Hematopoietic multipotent progenitor cell (in vitro differentiated cells): Measurements from ENCODE around the gene AMOTL1. TPM values are rescaled to one million over a fixed set of nuclear protein-coding genes. Genes with fewer than 3 reads are reported as not detected.

Source experiments
- DNase-seq, 3 donors: peaks; one replicate each; pipeline ENCODE4 v3.0.0-alpha.2; 2011 to 2015; ENCODE audit warnings: low read depth in 2 of 3, low spot score in 2 of 3
- total RNA-seq: library from RNA; depleted of rRNA; stranded (reverse); fragments of >200 nt; gene quantifications from one replicate; pipeline ENCODE4 v1.2.3, GENCODE V29; 2012

The AMOTL1 gene
- 14.3 TPM for total RNA-seq

DNA sequence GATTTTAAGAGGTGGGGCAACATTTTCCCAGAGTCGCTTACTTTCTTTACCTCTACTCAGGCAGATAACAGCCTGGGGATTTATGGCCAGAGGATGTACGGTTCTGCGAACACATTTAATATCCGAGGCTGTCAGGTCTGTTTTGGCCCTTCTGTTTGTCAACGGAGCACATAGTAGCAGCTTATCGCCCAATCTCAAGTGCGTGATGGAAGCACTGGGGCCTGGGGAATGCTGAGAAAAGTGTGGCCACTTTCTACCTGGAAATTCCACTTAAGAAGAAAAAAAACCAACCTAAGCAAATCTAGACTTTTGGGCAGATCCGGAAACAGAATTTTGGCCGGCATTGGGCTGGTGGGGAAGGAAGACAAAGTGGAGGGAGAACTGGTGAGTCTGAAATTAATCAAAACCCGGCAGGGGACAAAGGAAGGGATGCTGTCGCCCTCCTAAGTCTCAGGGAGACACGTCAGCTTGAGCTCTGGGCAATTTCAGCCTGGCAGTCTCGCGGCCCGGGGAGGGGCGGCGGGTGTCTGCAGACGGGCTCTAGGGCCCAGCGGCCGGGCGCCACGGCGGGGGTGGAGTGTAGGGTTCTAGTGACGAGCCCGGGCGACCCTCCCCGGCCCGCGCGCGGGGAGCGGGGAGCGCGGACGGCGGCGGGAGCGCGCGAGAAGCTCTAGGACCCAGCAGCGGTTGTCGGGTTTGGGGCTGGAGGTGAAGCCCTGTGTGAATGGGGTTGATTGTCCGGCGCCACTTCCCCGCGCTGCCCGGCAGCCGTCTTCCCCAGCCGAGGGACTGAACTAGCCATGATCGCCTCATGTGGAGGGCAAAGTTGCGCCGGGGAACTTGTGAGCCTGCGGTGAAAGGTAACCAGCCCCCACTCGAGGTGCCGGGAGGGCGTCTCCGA, at the start of gene AMOTL1:
AMOTL1 (plus strand) TSS at position 656 of the 901 bp plus-strand sequence; CDS start at position 812, 156 bp downstream.
- DNase-seq = peak in 2 of 3 donors; percentile 91 to 94

GRCh38 chr11:94719876-94720275, 48.3 kb upstream of the AMOTL1 start:
- DNase-seq = no peak

GRCh38 chr11:94721565-94722292, 46.4 kb upstream of the AMOTL1 start:
- no peak for DNase-seq

DNA sequence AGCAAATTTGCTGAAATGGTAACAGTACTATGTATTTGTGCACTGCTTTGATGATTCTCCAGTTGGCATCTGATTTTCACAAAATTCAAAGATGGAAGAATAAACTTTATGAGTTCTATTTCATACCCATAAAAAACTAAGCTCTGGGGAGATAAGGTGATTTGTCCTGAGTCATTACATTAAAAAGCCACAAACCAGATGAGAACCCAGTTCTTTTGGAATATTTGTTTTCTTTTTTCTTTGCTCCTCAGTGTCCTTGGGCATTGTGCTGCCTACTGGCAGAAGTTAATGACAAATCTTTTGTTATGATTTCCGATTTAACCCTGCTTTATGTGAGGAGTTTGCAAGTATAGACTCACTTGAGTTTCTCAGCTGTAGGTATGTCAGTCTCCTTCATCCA, 45.4 kb upstream of the AMOTL1 start:
- DNase-seq = no peak

DNA sequence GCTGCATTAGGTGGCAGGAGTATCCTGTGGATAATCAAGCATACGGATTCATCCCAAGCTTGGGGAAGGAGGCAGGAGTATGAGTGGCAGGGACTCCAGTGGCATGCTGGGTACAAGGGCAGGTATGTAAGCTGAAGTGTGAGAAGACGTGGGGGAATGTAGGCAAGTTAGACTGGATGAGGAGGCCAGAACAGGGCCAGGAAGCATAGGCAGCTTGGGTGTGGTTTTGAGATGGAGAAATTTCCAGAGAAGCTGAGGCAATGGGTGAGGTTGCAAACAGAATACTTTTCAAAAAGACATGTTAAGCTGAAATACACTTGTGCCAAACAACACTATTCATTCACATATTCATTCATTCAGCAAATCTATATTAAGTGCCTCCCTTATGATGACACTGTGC, 43.1 kb upstream of the AMOTL1 start:
- no peak for DNase-seq

DNA sequence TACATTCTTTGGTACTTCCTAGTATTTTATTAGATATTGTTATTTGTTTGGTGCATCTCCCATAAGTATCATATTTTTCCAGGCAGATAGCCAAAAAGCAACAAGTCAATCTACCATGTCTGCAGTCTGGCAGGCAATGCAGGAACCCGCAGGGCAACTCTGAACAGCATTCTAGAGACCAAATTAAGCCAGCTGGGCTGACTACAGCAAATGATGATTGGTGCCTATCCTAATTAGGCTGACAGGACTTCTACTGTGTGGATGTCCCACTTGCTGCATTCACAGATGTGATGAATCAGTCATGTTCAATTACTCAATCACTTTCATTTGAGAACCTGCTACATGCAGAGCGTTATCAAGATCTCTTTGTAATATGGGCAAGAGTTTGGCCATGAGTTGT, 40.3 kb upstream of the AMOTL1 start:
- DNase-seq = no peak

DNA sequence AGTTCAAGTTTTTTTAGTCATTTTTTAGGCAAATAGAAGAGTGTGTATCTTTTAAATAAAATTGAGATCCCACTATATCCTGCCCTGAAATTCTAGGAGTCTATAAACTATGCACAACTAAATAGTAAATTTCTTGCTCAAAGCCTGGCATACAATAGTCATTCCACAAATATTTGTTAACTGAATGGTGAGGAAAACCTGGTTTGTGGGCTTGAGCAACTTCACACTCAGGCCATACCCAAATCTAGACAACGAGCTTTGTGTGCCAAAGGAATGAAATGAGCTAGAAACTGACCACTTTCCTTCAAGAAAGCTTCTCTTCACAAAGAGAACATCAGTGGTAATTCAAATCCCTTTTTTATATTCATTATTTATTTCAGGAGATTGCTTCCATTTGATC, 39.6 kb upstream of the AMOTL1 start:
- no peak for DNase-seq

DNA sequence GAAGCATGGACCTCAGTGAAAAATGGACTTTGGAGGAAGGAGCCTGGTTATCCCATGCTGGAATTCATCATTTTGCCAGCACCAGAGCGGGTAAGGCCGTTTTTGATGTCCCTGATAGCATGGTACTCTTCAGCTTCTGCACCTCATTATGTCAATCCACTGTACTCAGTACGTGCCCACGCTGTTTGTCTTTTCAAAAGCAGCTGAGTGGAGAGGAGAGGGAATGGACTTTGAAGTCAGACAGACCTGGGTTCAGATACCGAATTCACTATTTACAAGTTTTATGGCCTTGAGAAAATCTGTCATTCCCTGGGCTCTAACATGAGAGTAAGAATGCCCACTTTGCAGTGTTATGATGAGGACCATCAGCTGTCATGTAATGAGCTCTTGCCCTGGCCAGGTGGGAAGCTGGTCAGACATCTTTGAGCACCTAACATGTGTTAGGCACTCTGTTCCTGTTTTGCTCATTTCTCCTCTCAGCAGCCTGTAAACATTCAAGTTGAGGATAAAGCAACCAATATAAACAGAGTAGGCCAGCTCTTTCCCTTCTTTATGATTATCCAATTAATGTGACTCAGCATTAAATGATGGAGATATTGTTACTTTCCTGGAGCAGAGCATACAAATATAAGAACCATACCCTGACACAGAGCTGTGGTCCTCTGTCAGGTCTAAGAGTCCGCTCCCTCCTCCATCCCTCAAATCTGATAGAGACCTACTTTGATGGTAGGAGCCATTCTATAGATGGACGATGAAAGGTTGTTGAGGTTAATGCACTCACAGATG, 39.0 kb upstream of the AMOTL1 start:
- DNase-seq = no peak

GRCh38 chr11:94730153-94730552, 38.0 kb upstream of the AMOTL1 start:
- DNase-seq = no peak

DNA sequence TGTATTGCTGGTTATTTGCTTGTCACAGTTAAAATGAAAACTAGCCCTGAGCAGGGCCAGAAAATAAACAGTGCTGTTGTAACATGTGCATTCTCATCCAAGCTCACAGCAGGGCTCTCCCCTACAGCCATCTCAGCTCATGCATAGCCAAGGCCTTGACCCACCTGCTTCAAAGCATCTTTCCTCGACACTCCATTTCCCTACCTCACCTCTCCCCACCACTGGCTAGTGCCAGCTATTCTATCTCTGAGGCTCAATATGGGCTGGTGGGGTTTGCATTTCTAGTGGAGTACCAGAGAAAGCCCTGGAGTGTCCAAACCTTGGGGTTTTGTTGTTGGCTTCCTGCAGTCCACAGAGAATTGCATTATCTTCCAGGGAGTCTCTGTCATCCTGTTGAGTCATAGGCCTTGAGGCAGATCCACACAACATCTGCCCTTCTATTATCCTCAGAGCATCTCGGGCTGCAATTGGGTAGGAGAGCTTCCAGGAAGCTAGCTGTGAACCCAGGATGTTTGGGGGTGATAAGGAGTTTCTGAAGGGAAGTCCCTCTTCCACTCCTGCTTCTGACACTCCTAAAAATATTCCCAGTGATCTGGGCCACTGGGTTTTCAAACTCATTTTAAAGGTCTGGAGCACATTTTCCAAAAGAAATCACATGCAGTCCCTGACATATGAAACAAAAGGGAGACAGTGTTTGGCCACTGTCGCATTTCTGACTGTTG, 36.1 kb upstream of the AMOTL1 start:
- DNase-seq = no peak

DNA sequence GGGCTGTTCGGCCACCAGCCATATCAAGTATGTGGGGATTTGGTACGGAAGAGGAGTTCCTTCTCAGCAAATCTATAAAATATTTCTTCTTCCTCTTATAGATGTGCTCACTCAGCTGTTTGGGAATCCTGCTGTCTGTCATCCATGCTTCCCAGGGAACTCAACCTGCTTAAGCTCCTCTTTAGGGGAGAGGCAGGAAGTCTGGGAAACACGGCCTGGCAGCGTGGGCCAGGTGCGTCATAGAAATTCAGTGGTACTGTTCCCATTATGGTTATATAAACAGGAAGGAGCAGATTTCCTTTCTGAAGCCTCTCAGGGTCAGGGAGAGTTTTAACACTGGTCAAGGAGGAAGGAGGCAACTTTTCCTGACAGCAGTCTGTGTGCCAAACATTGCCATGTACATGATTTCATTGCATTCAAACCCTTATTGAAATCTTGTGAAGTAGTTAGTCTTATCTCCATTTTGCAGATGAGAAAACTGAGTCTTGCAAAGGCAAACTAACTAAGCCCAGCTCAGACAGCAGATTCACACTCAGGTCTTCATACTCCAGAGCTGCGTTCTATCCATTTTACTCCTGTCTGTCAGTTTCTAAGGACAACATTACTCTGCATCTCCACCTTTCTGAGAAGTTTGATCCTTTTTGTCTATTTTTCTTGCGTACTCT, 35.4 kb upstream of the AMOTL1 start:
- no peak for DNase-seq

- no peak for DNase-seq
Measured at GRCh38 chr11:94734563-94735275, 33.4 kb upstream of the AMOTL1 start.

GRCh38 chr11:94735907-94736306, 32.2 kb upstream of the AMOTL1 start:
- DNase-seq = no peak

DNA sequence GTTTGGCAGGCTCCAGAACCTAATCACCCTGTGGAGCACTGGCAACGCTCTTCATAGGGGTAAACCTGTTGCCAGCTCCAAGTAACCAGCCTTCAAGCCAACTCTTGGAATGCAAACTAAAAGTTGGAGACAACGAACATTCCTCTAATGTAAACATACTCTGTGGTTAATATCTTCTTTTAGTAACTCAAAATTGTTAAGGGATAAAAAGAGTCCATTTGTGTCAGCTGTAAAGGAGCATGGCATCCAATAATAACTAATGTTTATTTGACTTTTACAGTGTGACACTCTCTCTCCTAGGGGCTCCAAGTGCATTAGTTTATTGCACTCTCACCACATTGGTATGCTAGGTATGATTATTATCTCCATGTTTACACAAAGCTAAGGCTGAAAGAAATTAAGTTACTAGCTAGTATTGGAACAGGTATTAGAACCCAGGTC, 31.0 kb upstream of the AMOTL1 start:
- no peak for DNase-seq

GRCh38 chr11:94738746-94739145, 29.4 kb upstream of the AMOTL1 start:
- DNase-seq = no peak

DNA sequence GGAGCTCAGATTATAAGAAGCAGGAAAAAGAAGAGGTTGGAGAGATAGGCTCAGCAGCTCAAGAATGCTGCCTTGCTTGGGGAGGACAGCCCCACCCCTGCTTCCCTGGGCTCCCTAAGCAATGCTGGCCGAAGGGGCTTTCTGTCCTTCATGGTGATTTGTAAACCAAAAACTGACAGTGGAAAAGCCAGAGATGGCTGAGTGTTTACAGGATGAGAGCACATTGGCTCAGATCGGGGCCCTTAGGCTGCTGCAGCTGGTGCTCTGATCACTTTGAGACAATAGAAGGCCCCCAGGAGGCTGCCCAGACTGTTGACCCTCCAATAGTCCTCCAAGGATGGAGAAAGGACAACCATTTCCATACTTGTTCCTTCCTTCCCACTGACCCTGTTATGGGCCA, 28.8 kb upstream of the AMOTL1 start:
- DNase-seq = no peak

- DNase-seq = no peak
Measured at GRCh38 chr11:94740083-94741021, 27.8 kb upstream of the AMOTL1 start.

DNA sequence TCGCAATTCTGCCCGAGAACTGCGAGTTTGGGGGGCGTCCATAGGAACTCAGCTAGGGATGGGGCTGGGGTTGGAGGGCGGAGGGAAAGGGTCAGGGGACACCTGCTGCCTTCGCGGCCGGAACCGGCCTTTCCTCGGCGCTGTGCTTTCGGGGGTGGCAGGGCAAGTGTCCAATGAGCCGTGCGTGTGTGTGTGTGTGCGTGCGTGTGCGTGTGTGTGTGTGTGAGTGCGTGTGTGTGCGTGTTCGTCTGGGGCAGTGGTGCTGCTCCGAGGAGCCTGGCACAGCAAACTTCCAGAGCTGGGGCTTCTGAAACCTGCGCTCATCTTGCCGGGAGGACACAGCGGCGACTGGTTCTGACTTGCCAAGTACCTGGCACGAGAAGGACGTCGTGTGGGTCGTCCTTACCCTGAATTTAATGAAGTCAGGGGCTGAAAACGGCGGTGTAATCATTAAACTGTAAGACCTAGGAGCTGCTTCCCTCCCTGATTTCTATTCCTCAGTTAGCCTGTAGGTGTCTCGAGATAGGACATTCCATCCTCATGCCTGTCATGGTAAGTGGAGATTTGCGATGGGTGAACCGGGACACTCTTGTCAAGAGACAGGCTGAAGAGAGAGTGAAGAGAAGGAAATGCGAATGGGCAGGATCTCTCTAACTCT, 27.0 kb upstream of the AMOTL1 start:
- peak in 2 of 3 donors; percentile 39 to 59 for DNase-seq
